Superior temporal gyrus (tissue), 1 donor: ENCODE data around the gene RPUSD4.

Experiments
- DNase-seq: peaks from one replicate; pipeline ENCODE4 v3.0.0-alpha.2; 2016; ENCODE audit errors: extremely low spot score

RPUSD4 gene

DNA sequence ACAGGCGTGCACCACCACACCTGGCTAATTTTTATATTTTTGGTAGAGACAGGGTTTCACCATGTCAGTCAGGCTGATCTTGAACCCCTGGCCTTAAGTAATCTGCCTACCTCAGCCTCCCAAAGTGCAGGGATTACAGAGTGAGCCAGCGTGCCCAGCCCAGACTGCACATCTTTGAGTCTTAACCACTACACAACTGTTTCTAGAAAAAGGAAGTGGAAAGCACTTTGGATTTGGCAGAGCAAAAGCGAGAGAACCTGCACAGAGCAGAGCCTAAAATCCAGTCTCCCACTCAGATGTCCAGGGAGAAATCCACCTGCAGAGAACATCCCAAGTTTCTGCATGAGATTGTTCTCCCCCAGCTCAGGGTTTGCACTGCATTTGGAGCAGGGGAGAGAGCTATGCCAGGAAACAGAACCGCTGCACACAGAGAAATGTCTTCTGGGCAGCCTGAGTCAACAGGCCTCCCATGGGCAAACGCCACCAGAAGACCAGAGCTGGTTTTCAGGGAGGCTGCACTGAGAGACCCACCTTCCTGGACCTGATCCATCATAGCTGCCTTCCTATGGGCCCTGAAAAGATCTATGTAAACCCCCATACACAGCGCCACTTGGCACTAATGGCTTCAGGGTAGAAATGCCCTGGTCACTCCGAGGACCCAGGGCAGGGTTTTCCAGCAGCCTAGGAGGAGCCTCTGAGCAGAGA is 54.0 kb downstream of the RPUSD4 start:
- DNase-seq = no peak

DNA sequence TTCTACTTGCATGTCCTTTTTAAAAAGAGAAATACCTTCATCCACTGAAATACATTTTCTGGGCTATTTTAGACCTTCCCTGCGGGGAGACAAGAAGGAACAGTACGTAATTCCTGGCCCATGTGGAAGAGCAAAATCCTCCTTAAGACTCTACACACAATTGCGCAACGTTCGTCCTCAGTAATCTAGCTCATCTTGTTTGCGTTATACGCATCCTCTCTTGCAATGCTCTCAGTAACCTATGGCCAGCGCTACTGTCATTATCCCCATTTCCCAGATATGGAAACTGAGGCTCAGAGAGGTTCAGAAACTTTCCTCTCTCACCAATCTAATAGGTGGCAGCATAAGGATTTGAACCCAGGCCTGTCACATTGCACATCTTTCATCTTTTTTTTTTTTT is 54.6 kb downstream of the RPUSD4 start:
- no peak for DNase-seq

DNA sequence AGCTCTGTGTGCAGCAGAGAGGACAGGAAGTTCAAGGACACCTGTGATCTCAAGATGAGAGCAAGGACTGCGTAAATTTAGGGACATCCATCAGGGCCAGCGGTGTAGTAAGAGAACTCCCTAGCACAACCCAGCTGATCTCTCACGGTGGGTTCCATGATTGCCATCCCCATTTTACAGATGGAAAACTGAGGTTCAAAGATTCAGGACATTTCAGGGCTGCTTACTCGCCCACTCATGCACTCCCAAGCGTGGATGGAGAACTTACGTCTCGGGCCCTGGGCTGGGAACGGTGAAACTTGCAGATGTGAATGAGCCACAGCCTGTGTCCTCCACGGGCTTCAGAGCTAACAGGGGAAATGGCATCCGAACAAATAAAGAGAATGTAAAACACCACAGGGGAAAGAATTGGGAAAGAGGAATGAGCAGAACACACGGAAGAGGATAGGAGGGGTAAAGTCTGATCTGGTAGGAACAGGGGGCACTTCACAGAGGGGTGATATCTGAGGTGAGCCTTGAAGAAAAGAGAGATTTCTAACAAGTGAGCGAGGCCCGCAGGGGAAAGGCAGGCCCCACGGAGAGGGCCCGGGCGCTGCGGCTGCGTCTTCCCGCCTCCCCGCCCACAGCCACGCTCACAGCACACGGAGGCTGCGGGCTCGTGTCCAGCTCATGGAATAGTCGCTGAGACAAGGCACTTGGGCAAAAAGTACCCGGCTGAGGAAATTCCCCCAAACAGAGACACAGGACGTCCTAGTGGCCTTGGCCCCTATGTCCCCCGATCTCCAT is 55.9 kb downstream of the RPUSD4 start:
- no peak for DNase-seq

DNA sequence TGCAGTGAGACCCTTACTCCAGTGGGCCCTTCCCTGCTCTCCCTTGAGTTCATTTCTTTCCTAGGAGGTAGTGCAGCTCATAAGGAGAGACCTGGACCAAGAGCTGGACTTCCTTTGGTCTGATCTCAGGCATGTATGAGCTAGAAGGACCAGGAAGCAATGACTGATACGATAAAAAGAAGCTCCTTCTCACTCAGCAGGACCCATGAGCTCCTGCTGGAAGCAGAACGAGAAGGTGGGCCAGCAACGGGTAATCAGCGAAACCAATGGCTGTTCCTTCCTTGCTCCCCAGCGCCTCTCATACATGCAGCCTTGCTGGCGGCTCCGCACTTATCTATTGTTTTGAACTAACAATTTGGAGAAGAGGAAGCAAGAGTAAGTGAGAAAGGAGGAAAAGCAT is 56.8 kb downstream of the RPUSD4 start:
- DNase-seq = no peak

DNA sequence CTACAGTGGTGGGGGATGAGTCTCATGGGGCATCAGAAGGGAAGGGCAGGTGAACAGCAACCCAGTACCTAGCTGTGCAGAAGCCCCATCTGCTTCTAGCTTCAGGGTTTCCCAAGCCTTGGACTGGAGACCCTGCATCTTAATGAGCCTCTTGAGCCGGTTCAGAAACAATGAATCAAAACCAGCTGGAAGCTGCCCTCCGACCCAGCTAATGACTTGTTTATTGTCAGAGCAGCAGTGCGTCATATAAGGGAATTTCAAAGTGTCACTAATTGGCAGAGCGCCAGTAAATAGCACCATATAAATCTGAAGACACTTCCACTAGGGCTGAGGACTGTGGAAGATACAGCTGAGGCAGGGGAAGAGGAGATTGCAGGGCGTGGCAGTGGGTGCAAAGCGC is 57.5 kb downstream of the RPUSD4 start:
- no peak for DNase-seq

DNA sequence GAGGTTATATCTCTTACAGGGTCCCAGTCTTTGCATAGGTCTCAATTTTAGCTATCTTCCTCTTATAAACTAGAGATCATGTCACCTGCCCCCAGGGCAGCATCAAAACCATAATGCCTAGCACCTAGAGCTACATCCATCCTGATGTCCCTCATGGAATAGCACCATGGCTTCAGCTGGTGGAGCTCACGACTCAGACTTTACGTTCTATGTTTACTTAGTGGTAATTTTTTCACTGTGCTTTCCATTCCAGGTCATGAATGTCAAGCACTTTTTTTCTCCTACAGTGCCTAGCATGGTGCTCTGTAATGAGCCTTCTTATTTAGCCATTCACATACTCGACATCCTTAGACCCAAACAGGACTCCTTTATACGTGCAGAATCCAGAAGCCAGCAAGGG is 58.4 kb downstream of the RPUSD4 start:
- DNase-seq = no peak

DNA sequence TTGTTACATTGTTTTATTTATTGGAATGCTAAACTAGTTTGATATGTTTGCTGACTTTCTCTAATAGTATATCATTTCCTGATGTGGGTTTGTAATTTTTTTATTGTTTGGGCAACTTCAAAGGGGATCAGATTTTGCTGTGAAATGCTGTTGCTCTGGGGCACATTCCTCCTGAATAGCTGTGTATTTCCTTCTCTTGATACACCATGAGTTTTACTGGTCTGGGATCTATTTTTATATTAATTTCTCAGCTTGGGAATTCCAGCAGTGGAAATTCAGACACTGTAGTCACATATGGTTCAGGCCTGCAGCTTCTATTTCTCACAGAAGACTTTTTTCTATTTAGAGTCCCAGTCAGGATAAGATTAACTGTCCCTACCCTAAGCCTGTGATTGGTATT is 58.9 kb downstream of the RPUSD4 start:
- no peak for DNase-seq

DNA sequence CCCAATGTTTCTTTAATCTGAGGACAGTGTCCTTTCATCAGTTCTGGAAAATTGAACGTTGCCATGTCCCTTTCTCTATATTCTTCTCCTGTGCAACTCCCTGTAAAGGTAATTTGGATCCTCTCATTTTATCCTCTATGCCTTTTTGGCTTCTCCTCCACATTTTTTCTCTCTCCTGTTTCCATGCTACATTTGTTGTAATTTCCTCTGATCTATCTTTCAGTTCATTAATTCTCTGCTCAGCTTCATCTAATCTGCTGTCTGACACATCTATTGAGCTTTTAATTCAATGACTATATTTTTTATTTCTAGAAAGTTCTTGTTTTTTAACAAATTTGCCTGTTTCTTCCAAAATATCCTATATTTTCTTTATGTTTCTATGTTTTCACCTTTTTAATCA is 59.3 kb downstream of the RPUSD4 start:
- DNase-seq = no peak
